HG02973 (cell line): ENCODE measurements around the gene IQGAP3.
A peak's percentile ranks its signal among the peaks of the same experiment; 100 is the strongest.
"Not testable (repeated sequence)": the region's sequence is repeated elsewhere in the genome, so short reads cannot be mapped to it uniquely, and the experiment has no call there.

Experiments used
- ATAC-seq: cut with Tn5 transposase; IDR thresholded peaks from one replicate; pipeline ENCODE4 v1.9.1; 2021; ENCODE audit warnings: moderate library complexity; ENCODE audit not compliant: unreplicated experiment

The IQGAP3 gene, protein sequence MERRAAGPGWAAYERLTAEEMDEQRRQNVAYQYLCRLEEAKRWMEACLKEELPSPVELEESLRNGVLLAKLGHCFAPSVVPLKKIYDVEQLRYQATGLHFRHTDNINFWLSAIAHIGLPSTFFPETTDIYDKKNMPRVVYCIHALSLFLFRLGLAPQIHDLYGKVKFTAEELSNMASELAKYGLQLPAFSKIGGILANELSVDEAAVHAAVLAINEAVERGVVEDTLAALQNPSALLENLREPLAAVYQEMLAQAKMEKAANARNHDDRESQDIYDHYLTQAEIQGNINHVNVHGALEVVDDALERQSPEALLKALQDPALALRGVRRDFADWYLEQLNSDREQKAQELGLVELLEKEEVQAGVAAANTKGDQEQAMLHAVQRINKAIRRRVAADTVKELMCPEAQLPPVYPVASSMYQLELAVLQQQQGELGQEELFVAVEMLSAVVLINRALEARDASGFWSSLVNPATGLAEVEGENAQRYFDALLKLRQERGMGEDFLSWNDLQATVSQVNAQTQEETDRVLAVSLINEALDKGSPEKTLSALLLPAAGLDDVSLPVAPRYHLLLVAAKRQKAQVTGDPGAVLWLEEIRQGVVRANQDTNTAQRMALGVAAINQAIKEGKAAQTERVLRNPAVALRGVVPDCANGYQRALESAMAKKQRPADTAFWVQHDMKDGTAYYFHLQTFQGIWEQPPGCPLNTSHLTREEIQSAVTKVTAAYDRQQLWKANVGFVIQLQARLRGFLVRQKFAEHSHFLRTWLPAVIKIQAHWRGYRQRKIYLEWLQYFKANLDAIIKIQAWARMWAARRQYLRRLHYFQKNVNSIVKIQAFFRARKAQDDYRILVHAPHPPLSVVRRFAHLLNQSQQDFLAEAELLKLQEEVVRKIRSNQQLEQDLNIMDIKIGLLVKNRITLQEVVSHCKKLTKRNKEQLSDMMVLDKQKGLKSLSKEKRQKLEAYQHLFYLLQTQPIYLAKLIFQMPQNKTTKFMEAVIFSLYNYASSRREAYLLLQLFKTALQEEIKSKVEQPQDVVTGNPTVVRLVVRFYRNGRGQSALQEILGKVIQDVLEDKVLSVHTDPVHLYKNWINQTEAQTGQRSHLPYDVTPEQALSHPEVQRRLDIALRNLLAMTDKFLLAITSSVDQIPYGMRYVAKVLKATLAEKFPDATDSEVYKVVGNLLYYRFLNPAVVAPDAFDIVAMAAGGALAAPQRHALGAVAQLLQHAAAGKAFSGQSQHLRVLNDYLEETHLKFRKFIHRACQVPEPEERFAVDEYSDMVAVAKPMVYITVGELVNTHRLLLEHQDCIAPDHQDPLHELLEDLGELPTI (N-terminal part only)

DNA sequence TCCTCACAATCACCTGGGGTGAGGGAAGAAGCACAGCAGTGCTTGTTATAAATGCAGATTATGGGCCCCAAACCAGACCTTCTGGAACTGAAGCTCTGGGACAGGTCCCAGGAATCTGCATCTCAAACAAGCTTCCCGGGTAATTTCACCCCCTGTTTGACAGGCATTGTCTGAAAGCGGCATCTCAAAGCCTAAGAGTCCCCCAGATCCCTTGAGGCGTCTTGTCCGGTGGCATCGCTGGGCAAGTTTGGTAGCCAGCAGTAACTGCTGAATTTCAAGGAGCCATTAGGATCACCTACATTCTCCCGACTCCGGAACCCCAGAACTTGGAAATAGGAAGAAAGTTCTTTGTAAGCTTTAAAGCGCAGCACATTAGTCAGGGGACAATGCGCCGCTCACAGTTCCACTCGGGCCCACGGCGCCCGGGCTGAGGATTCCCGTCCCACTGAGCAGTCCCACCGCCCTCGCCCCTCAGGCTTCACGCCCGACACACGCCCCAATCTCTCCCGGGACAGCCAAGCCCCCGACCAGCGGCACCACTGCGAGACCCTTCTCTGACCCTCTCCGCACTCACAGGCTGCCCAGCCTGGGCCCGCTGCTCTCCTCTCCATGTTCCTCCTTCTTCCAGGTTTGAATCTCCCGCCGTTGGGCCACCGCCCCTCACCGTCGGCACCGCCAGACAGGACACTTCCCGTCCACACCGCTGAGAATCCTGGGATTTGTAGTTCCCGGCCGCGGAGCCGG lies at the start of gene IQGAP3:
Gene IQGAP3, minus strand, starts transcription at position 647 of the 744 bp plus-strand sequence. Its CDS starts 36 bp downstream, at position 611.
- peak; percentile 78 for ATAC-seq

DNA sequence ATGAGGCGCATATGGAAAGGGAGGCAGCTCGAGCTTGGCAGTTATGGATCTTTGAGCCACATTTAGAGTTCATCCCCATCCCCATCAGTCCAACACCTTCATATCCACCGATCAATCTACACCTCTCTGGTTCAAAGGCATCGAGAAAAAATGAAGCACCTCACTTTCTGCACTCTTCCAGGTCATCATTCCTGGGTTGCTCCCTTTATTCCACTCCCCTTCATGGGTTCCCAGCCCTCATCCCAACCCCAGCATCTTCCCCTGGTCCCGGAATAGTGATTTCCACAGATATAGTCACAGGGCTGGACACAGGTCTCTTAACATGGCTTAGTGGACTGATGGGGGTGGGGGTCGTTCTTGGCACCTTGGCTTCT lies 47.2 kb upstream of the IQGAP3 start:
- no peak for ATAC-seq

DNA sequence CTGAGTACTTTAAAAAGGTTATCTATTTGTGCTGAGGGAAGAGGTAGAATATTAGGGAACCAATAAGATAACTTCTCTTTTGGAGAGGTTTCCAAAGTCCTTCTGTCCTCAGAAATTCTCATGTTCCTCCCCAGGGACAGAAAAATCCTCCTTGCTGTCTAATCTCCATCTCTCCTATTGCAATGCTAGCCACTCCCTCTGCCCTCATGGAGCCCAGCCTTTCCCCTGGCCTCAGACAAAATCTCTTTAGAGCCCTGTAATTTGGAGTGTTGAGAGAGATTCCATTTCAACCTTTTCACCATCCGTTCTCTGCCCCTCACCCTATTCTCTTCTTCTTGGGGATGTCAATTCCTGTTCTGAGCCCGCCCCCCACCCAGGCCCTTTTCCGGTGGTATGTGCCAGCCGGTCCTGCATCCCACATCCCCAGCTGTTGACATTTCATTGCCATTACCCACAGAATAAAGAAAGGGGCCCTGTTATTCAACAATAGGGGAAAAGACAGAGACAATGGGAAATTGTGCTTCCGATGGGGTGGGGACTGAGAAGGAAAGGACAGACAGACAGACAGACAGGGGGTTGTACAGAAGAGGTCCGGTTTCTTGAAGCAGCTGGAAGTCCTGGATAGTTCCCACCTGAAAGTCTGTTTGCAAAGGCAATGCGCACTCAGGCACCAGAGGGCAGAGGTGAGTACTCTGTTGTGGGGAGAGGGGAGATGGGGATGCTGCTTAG lies 46.7 kb upstream of the IQGAP3 start, which contains the start of gene HAPLN2:
Gene HAPLN2, plus strand, starts transcription at position 563 of the 729 bp plus-strand sequence. CDS start 4,076 bp downstream, outside the sequence.
- ATAC-seq: no peak

DNA sequence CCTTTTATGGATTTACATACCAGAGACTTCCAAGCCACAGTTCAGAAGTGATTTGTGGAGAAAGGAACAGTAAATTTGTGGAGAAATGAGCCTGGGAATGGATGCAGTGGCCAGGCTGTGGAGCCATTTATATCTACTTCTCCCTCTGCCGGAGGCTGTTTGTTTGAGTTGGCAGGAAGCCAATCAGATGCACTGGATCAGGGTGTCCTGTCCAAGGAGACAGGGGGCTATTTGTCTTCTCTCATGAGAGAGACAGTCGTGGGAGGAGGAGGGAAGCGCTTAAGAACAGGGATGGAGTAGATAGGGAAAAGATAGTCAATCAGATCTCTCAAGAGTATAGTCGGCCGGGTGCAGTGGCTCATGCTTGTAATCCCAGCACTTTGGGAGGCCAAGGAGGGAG lies 44.1 kb upstream of the IQGAP3 start:
- no peak for ATAC-seq

DNA sequence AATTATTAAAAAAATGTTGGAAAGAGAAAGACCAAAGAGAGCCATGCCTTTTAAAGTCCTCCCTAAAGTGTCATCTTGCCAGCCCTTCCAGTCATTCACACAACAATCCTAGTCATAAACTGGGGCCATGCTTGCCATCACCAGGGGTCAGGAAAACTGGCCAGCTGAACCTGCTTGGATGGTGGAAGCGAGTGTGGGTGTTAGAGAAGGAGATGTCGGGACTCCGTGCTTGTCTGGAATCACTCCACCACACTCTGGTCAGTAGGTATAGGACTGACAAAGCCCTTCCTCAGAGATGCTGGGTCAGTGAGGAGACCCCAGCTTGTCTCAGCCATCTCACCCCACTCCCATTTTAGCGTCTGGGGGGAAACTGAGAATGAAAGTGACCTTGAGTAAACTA lies 43.6 kb upstream of the IQGAP3 start:
- no peak for ATAC-seq

DNA sequence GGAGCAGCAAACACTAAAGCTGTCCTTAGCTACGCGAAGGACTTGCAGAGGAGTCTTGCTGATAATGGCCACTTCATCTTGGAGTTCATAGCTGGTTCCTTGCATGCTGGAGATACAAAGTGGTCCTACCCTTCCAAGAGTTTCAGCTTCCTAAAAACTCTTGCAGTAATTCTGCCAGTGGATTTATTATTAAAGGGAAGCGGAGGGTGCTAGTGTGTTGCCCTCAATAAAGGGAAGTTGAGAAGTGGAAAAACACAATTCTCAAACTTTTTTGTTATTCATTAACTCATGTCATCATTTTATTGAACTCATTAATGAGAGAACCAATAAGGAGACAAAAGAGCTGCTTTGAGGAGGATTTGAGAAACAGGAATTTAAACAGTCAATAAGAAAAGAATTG lies 40.3 kb upstream of the IQGAP3 start:
- no peak for ATAC-seq

DNA sequence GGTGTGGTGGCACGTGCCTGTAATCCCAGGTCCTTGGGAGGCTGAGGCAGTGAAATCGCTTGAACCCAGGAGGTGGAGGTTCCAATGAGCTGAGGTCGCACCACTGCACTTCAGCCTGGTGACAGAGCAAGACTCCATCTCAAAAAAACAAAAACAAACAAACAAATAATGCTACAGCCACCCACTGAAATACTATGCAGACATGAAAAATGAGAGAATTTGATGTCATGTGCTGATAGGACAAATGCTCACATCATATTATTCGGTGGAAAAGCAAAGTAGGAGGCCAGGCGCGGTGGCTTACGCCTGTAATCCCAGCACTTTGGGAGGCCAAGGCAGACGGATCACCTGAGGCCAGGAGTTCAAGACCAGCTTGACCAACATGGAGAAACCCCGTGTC lies 37.7 kb upstream of the IQGAP3 start:
- not testable (repeated sequence) for ATAC-seq

DNA sequence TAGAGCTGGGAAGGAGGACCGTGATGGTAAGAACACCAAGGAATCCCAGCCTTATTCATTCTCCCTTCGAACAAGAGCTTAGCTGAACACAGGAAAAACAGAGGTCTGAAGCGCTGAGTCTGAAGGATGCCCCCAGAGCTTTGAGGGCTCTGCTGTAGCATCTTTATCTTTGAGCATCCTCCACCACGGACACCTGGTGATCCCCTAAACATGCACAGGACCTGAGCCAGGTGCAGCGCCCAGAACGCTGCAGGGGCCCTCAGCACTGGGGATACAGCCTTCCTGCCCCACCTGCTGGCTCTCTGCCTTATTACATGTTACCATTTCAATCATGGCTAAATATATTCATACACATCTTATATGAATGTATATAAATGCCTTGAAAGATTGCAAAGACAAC lies 36.6 kb upstream of the IQGAP3 start:
- no peak for ATAC-seq

DNA sequence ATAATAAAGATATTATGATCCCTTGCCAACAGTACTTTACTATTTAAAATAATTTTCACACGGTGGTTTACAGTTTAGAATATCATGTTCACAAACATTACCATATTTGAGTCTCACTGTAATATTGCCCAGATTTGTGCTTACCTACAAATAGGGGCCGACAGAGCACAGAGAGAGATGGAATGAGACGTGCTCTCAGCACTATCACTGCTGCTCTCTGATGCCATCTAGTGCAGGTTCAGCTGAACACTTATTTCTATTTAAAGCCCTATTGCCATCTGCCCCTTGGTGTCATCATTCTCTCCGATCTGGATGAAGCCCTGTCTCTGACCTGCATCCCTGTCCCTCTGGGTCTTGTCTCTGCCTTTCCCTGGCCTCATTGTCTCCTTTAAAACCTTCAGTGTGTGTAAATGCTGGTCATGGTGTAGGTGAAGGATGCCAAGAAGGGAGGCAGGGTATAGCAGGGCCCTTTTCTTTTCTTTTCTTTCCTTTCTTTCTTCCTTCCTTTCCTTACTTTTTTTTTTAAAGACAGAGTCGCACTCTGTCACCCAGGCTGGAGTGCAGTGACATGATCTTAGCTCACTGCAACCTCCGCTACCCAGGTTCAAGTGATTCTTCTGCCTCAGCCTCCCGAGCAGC lies 35.8 kb upstream of the IQGAP3 start:
- peak; percentile 76 for ATAC-seq

DNA sequence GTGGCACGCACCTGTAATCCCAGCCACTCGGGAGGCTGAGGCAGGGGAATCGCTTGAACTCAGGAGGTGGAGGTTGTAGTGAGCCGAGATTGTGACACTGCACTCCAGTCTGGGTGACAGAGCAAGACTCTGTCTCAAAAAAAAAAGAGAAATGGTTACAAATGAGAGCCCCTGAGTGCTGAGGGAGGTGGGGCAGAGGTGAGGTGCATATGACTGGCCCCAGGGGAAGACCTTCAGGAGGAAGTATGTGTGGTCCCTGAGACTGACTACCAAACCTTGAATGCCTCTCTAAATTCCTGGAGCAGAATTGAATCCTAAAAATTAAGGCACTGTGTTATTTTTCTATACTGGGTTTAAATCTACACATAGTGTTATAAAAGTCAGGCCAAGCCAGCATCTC lies 35.0 kb upstream of the IQGAP3 start:
- ATAC-seq: not testable (repeated sequence)

DNA sequence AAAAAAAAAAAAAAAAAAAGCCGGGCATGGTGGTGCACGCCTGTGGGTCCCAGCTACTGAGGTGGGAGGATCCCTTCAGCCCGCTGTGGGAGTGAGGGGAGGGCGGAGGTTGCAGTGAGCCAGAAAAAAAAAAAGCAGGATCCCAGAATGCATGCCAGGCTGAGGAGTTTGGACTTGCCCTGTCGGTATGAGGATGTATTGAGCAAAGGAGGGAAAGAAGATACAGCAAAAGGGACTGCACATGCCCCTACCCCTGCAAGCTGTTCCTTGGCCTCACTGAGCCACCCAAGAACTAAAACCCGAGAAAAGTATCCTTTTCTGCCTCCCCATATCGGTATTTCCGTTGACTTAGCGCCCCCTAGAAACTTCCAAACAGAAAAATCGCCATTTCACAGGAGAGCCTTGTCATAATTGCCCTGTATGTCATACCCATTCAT lies 30.2 kb upstream of the IQGAP3 start:
- no peak for ATAC-seq

DNA sequence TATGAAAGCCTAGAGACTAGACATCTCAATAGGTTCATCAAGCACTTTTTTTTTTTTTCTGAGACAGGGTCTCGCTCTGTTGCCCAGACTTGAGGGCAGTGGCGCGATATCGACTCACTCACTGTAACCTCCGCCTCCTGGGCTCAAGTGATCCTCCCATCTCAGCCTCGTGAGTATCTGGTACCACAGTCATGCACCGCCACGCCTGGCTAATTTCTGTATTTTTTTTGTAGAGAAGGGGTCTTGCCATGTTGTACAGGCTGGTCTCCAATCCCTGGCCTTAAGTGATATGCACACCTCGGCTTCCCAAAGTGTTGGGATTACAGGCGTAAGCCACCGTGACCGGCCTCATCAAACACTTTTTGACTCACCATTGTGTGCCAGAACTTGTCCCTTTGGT lies 29.5 kb upstream of the IQGAP3 start:
- no peak for ATAC-seq

DNA sequence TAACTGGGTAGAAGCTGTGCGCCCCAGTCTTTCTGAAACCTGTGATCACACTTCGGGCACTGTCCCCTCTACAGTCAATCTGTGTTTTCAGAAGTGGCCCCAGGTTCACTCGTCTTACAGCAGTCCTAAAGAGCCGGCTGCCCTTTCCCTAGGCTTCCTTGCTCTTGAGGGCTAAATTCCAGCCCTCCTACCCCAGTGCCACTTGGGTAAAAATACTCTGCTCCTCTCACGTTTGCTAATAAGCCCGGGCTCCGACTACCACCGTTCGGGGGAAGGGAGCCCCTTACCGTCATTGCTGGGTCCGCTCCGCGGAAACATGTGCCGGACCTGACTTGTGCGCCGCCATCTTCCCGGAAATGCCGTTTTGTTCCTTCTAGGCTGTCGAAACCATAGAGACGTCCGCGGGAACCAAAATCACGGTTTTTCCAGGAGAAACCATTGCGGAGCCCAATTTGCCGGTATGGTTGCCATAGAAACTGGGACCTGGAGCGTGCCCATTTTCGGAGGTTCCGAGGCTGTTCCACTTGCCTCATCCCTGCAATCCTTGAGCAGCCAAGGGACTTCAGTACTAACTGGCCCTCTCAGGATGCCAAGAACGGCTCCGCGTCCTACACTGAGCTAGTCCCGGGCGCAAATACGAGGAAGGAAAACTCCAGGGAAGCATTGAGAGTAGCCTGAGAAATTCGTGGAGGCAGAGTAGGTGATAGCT lies 28.9 kb upstream of the IQGAP3 start, which contains the start of gene GPATCH4:
Gene GPATCH4, minus strand, starts transcription at position 358 of the 709 bp plus-strand sequence.
- no peak for ATAC-seq

DNA sequence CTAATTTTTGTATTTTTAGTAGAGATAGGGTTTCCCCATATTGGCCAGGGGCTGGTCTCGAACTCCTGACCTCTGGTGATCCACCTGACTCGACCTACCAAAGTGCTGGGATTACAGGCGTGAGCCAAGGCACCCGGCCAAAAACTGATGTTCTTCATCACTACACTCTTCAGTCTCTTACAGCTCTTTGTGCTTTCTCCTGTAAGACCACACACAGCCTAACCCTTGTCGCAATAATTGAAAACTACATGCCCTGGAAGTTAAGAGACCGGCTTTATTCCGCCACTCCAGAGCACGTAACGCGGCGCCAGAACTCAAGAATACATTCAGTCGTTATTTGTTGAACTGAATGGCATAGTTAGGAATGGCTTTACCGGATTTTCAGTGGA lies 28.4 kb upstream of the IQGAP3 start:
- no peak for ATAC-seq

DNA sequence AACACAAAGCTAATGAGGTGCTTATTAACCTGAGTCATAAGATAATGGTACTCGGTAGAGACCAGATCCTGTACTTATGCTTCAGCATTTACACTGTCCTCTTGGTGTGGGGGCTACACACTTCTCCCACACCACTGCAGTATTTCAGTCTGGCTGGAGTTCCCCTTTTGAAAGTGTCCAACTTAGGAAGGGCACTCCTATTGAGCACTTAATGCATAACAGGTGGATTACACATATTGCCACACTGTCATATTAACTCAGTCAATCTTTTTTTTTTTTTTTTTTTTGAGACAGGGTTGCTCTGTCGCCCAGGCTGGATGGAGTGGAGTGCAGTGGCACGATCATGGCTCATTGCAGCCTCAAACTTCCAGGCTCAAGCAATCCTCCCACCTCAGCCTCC lies 27.4 kb upstream of the IQGAP3 start:
- peak; percentile 49 for ATAC-seq

DNA sequence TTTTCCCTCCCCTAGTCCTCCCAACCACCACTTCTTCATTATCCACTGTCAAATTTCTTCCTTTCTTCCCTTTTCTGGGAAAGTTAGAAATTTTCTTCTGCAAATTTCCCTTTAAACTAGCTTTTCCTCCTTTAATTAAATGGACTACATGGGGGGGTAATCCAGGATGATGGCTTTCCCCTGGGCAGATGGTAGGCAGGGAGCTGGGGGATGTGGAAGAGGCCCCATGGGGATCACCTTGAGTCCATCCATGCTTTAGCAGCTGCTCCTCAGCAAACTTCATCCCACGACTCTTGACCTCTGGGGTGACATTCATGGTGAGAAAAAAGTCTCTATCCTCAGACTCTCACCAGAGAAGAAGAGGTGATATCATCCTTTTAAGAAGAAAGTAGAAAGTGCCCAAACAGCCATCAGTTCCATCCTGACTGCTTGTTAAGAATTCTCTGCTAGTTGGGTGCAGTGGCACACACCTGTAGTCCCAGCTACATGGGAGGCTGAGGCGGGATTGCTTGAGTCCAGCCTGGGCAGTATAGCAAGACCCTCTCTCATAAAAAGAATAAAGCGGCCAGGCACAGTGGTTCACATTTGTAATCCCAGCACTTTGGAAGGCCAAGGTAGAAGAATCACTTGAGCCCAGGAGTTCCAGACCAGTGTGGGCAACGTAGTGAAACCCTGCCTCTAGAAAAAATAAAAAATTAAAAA lies 26.5 kb upstream of the IQGAP3 start:
- ATAC-seq: no peak

DNA sequence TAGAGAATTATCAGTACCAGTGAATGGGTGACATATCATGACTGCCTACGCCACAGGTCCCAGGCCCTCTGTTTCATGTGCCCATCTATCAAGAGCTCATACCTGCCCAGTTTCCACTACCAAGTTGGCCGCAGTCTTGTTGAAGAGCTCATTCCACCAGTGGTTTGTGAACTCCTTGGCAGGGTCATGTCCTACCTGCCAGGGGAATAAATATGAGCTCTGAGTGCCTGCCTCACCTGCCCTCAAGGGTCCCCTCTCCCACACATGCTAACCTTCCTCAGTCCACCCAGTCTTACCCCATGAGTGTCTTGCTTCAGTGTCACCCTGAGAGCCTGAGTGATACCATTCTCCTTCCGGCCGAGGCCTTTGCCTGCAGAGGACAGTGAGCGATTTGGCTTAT lies 25.8 kb upstream of the IQGAP3 start:
- no peak for ATAC-seq

DNA sequence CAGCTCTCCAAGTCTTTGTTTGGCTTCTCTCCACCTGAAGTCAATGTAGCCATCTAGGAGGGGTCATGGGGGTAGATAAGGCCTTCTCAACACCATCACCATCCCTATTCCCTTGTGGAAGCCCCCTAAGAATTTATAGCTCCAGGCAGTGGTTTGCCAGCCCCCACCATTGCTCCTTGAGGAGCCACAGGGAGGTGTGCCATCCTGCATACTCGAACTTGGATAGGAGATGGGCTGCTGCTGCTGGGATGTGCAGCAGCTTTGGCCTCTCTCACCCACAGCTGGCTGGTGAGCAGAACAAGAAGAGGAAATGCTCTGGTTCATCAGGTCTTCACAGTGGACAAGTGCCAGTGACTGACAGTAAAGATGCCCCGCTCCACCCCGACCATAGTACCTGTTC lies 24.1 kb upstream of the IQGAP3 start:
- ATAC-seq: no peak
